HG03135 (cell line): ENCODE data around the gene FBXW11.
"Not testable (repeated sequence)": the region's sequence is repeated elsewhere in the genome, so short reads cannot be mapped to it uniquely, and the experiment has no call there.

ENCODE experiments used
- ATAC-seq: cut with Tn5 transposase; IDR thresholded peaks from one replicate; pipeline ENCODE4 v1.9.1; 2021; ENCODE audit warnings: mild to moderate bottlenecking, moderate library complexity; ENCODE audit not compliant: unreplicated experiment

The FBXW11 gene

GRCh38 chr5:171915700-171916099 is 90.7 kb downstream of the FBXW11 start:
- ATAC-seq: not testable (repeated sequence)

- ATAC-seq: no peak
Observed at GRCh38 chr5:171914726-171915338, 91.6 kb downstream of the FBXW11 start.

GRCh38 chr5:171913987-171914273 is 92.5 kb downstream of the FBXW11 start:
- ATAC-seq: no peak

- no peak for ATAC-seq
Observed at GRCh38 chr5:171911152-171911551, 95.3 kb downstream of the FBXW11 start.

- ATAC-seq: no peak
Observed at GRCh38 chr5:171908638-171909037, 97.8 kb downstream of the FBXW11 start.

- peak; percentile 49 for ATAC-seq
Observed at GRCh38 chr5:171907725-171908343, 98.6 kb downstream of the FBXW11 start.

GRCh38 chr5:171906703-171907590 is 99.5 kb downstream of the FBXW11 start:
- ATAC-seq: no peak

GRCh38 chr5:171906066-171906570 is 100.3 kb downstream of the FBXW11 start:
- ATAC-seq: no peak

- ATAC-seq: no peak
Observed at GRCh38 chr5:171904886-171905285, 101.6 kb downstream of the FBXW11 start.

- no peak for ATAC-seq
Observed at GRCh38 chr5:171901764-171902163, 104.7 kb downstream of the FBXW11 start.

- no peak for ATAC-seq
Observed at GRCh38 chr5:171899792-171900191, 106.6 kb downstream of the FBXW11 start.

GRCh38 chr5:171898879-171899278 is 107.6 kb downstream of the FBXW11 start:
- ATAC-seq: no peak

- no peak for ATAC-seq
Observed at GRCh38 chr5:171898386-171898785, 108.1 kb downstream of the FBXW11 start.

GRCh38 chr5:171897231-171897630 is 109.2 kb downstream of the FBXW11 start:
- no peak for ATAC-seq

GRCh38 chr5:171895081-171895480 is 111.4 kb downstream of the FBXW11 start:
- ATAC-seq: no peak

- ATAC-seq: no peak
Observed at GRCh38 chr5:171893290-171893886, 113.0 kb downstream of the FBXW11 start.

GRCh38 chr5:171891595-171891994 is 114.8 kb downstream of the FBXW11 start:
- ATAC-seq: no peak

GRCh38 chr5:171891150-171891549 is 115.3 kb downstream of the FBXW11 start:
- no peak for ATAC-seq

- ATAC-seq: no peak
Observed at GRCh38 chr5:171888051-171888481, 118.4 kb downstream of the FBXW11 start.

GRCh38 chr5:171886037-171886436 is 120.4 kb downstream of the FBXW11 start:
- not testable (repeated sequence) for ATAC-seq

- ATAC-seq: no peak
Observed at GRCh38 chr5:171882118-171882517, 124.3 kb downstream of the FBXW11 start.
